ENCODE results near the gene KATNAL1.

DNA sequence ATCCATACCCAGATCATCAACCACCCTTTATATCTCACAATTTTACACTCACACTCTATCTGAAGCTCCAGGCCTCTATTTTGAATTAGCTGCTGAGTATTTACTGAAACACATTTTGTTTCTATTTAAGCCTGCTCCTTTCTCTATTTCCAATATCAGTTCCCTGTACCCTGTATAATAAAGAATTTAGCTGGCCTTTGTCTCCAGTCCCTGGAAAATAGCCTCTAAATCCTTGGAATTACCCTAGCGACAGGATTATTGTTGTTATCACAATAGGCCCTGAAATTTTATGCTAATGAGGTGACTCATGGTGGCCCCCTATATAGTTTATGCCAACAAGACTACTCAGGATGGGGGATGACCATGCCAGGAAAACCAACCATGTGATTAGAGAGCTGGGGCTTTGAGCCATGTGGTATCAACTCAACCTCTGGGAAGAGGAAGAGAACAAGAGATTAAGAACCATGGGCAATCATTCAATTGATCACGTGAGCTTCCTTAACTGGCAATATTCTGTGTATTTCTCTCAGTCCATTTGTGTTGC, 72.7 kb downstream of the KATNAL1 start:
- no peak for TF ChIP-seq ELF4 (IDR thresholded peaks at IDR 0.05)
- no peak for TF ChIP-seq BHLHE40 (IDR thresholded peaks at IDR 0.05; ENCODE audit: borderline replicate concordance)
- TF ChIP-seq FOXK2 (IDR thresholded peaks at IDR 0.05), result no peak
- no peak for TF ChIP-seq FOXA1 (IDR thresholded peaks at IDR 0.05)
- no peak for TF ChIP-seq FOXM1 (IDR thresholded peaks at IDR 0.05; ENCODE audit: borderline replicate concordance)
- TF ChIP-seq SP1 (IDR thresholded peaks at IDR 0.05), result no peak
- no peak for TF ChIP-seq HDGF (IDR thresholded peaks at IDR 0.05; ENCODE audit: borderline replicate concordance)
- no peak for TF ChIP-seq TARDBP (IDR thresholded peaks at IDR 0.05)
- TF ChIP-seq CTBP1 (IDR thresholded peaks at IDR 0.05; ENCODE audit: borderline replicate concordance), result no peak
- TF ChIP-seq ZNF384 (IDR thresholded peaks at IDR 0.05), result no peak
- no peak for TF ChIP-seq LEF1 (IDR thresholded peaks at IDR 0.05; ENCODE audit: borderline replicate concordance)

Data from HEK293T (cell line).